OCI-LY3 (cell line): Measurements from ENCODE around the gene JPH4.

ENCODE experiments used
- EZH2phosphoT487 ChIP-seq: fragments of 200-600 bp; shearing (Covaris generic); IDR thresholded peaks from 2 replicates; pipeline ENCODE4 v1.6.1; 2018; ENCODE audit warnings: antibody characterized with exemption, mixed run types, low read depth
- TF ChIP-seq, protein P1 (sequence below): fragments of 200-600, 300-600 bp; sonication (generic); IDR thresholded peaks from 2 replicates; pipeline ENCODE4 v1.5.1; 2014; ENCODE audit warnings: antibody characterized with exemption, low read length, low read depth

DNA sequence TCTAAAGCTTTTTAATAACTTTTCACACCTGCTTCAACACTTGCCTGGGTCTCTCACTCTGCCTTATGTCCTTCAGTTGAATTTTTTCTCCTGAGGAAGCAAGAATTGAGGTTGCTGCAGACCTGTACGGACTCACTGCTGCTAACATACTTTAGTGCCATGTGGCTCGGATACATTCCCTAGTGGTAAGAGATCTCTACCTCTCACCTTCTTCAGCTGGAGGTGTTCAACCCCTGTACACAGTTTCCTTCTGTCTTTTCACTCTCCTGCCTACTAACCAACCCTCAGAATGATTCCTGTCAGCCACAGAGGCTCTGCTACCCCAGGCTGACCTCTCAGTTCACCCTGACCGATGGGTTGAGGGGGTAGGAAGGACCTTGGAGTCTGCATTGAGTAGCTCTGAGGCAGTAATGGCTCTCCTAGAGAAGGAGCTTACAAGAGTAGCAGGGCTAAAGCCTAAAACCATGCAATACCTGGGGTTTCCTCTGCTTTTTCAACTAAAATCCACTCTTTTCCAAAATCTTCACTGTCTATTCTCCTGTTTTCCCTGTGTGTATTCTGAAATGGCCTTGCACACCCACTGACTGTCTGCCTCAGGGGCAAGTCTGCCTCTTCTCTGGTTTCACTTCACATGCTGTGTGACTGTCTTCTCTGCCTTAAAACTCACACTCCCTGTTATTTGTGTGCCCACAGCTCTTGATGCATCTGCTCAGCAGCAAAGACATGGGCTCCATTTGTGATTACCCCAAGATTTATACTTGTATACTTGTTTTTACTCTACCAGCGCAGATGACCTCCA is 43.5 kb upstream of the JPH4 start:
- TF ChIP-seq, protein P1, sequence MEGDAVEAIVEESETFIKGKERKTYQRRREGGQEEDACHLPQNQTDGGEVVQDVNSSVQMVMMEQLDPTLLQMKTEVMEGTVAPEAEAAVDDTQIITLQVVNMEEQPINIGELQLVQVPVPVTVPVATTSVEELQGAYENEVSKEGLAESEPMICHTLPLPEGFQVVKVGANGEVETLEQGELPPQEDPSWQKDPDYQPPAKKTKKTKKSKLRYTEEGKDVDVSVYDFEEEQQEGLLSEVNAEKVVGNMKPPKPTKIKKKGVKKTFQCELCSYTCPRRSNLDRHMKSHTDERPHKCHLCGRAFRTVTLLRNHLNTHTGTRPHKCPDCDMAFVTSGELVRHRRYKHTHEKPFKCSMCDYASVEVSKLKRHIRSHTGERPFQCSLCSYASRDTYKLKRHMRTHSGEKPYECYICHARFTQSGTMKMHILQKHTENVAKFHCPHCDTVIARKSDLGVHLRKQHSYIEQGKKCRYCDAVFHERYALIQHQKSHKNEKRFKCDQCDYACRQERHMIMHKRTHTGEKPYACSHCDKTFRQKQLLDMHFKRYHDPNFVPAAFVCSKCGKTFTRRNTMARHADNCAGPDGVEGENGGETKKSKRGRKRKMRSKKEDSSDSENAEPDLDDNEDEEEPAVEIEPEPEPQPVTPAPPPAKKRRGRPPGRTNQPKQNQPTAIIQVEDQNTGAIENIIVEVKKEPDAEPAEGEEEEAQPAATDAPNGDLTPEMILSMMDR = no peak
- TF ChIP-seq EZH2phosphoT487 = no peak
